GM12878 (cell line): Measurements from ENCODE around the gene SULF2. TPM values are rescaled to one million over a fixed set of nuclear protein-coding genes. Genes with fewer than 3 reads are reported as not detected.

Experiments
- E4F1 ChIP-seq: fragments of 450-650 bp; IDR thresholded peaks from 2 replicates; pipeline ENCODE4 v1.6.1; 2018; ENCODE audit warnings: borderline replicate concordance, mild to moderate bottlenecking; ENCODE audit not compliant: partially characterized antibody
- RELB ChIP-seq: fragments of 450-650 bp; IDR thresholded peaks from 2 replicates; pipeline ENCODE4 v1.6.1; 2017; ENCODE audit warnings: low read depth, mild to moderate bottlenecking, moderate library complexity
- REST ChIP-seq: IDR thresholded peaks from 2 replicates; pipeline ENCODE4 v1.6.1; 2012; ENCODE audit warnings: mild to moderate bottlenecking, low read depth, low read length
- polyA plus RNA-seq, 11 experiments: library from polyadenylated mRNA; depleted of rRNA in 4 of 11; unstranded in 6 of 11; stranded (reverse) in 5 of 11; fragments of >200 nt; fragmentation: Nextera tagmentation in 4 of 11; fragmentation: Illumina TruSeq in 1 of 11; extraction: Ambion mirVana in 4 of 11; extraction: Trizol in 1 of 11; gene quantifications; 1 replicate in 1 of 11; 2 replicates in 10 of 11; pipeline versions ENCODE4 v1.2.1 to v1.2.3, GENCODE V29; 2011 to 2016; ENCODE audit warnings: inconsistent platforms in 2 of 11, missing spikeins in 2 of 11, low read depth in 1 of 11
- total RNA-seq, 4 experiments: library from RNA; depleted of rRNA in 3 of 4; stranded (reverse); fragments of >200 nt in 3 of 4; fragmentation: Illumina TruSeq in 1 of 4; extraction: Trizol in 1 of 4; gene quantifications; 2 replicates each; pipeline versions ENCODE4 v1.2.1 to v1.2.3, GENCODE V29; 2013 to 2021
- TF ChIP-seq, protein P1 (sequence below): fragments of 450-650 bp; IDR thresholded peaks from 2 replicates; pipeline ENCODE4 v1.6.1; 2017; ENCODE audit warnings: mild to moderate bottlenecking, low read depth, inconsistent platforms; ENCODE audit not compliant: poor library complexity, severe bottlenecking
- TF ChIP-seq, protein P2 (sequence below): fragments of 450-650 bp; IDR thresholded peaks from 2 replicates; pipeline ENCODE4 v1.6.1; 2017; ENCODE audit warnings: mild to moderate bottlenecking, moderate library complexity
- TF ChIP-seq, protein P3 (sequence below): IDR thresholded peaks from 2 replicates; pipeline ENCODE4 v1.6.1; 2011; ENCODE audit warnings: borderline replicate concordance, low read depth, mild to moderate bottlenecking, moderate library complexity, low read length; ENCODE audit not compliant: insufficient read depth, poor library complexity, severe bottlenecking
- TF ChIP-seq, protein P4 (sequence below): IDR thresholded peaks from 2 replicates; pipeline ENCODE4 v1.6.1; 2011; ENCODE audit warnings: mild to moderate bottlenecking, low read depth, low read length, moderate library complexity; ENCODE audit not compliant: insufficient replicate concordance

SULF2 gene
- total and polyA plus RNA-seq, 10 of the 15 experiments (the other 5 are each of a cell fraction or from before 2014, with no cell fraction given), result 0.69 to 4.1 (median 1.6) TPM

DNA sequence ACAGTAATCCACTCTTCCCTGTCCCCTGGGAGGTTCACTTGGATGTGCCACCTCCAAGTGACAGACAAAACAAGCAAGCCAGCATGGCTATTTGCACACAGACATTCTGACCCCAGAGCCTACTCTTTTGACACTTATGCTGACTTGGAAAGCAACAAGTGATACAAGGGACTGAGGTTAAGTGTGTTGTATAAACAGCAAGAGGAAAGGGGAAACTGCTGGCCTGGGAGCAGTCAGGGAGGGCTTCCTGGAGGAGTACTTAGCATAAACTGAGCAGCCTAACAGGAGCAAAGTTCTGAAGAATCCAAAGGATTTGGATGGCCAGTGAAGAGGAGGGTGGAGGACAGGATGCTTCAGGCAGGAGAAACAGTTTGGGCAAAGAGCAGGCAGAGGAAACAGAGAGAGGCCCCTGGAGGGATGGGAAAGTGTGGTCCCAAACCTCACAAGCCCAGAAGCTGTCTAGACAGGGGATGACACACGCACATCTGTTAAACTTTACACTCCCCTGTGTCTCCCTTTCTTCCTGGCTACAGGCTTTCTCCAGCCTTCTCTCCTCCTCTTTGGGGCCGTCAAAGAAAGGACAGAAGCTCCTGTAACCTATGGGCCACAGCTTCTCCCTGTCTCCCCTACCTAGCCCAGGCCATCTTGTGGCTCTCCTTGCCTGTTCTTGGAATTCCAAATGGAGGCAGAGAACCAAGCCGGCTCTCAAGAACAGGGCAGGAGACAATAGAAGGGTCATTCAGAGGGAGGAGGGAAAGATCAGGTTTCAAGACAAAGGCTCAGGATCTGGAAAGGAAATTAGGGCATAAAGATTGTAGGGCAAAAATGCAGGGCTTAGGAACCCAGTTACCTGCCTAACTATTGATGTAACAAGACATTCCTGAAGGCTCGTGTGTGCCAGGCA is 19.3 kb downstream of the SULF2 start (continued):
- TF ChIP-seq REST (no peak), RELB (no peak), E4F1 (no peak)
- TF ChIP-seq, protein P1, sequence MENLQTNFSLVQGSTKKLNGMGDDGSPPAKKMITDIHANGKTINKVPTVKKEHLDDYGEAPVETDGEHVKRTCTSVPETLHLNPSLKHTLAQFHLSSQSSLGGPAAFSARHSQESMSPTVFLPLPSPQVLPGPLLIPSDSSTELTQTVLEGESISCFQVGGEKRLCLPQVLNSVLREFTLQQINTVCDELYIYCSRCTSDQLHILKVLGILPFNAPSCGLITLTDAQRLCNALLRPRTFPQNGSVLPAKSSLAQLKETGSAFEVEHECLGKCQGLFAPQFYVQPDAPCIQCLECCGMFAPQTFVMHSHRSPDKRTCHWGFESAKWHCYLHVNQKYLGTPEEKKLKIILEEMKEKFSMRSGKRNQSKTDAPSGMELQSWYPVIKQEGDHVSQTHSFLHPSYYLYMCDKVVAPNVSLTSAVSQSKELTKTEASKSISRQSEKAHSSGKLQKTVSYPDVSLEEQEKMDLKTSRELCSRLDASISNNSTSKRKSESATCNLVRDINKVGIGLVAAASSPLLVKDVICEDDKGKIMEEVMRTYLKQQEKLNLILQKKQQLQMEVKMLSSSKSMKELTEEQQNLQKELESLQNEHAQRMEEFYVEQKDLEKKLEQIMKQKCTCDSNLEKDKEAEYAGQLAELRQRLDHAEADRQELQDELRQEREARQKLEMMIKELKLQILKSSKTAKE, result no peak
- TF ChIP-seq, protein P2, sequence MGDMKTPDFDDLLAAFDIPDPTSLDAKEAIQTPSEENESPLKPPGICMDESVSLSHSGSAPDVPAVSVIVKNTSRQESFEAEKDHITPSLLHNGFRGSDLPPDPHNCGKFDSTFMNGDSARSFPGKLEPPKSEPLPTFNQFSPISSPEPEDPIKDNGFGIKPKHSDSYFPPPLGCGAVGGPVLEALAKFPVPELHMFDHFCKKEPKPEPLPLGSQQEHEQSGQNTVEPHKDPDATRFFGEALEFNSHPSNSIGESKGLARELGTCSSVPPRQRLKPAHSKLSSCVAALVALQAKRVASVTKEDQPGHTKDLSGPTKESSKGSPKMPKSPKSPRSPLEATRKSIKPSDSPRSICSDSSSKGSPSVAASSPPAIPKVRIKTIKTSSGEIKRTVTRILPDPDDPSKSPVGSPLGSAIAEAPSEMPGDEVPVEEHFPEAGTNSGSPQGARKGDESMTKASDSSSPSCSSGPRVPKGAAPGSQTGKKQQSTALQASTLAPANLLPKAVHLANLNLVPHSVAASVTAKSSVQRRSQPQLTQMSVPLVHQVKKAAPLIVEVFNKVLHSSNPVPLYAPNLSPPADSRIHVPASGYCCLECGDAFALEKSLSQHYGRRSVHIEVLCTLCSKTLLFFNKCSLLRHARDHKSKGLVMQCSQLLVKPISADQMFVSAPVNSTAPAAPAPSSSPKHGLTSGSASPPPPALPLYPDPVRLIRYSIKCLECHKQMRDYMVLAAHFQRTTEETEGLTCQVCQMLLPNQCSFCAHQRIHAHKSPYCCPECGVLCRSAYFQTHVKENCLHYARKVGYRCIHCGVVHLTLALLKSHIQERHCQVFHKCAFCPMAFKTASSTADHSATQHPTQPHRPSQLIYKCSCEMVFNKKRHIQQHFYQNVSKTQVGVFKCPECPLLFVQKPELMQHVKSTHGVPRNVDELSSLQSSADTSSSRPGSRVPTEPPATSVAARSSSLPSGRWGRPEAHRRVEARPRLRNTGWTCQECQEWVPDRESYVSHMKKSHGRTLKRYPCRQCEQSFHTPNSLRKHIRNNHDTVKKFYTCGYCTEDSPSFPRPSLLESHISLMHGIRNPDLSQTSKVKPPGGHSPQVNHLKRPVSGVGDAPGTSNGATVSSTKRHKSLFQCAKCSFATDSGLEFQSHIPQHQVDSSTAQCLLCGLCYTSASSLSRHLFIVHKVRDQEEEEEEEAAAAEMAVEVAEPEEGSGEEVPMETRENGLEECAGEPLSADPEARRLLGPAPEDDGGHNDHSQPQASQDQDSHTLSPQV, result no peak
- TF ChIP-seq, protein P3, sequence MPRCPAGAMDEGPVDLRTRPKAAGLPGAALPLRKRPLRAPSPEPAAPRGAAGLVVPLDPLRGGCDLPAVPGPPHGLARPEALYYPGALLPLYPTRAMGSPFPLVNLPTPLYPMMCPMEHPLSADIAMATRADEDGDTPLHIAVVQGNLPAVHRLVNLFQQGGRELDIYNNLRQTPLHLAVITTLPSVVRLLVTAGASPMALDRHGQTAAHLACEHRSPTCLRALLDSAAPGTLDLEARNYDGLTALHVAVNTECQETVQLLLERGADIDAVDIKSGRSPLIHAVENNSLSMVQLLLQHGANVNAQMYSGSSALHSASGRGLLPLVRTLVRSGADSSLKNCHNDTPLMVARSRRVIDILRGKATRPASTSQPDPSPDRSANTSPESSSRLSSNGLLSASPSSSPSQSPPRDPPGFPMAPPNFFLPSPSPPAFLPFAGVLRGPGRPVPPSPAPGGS, result no peak
- TF ChIP-seq, protein P4, sequence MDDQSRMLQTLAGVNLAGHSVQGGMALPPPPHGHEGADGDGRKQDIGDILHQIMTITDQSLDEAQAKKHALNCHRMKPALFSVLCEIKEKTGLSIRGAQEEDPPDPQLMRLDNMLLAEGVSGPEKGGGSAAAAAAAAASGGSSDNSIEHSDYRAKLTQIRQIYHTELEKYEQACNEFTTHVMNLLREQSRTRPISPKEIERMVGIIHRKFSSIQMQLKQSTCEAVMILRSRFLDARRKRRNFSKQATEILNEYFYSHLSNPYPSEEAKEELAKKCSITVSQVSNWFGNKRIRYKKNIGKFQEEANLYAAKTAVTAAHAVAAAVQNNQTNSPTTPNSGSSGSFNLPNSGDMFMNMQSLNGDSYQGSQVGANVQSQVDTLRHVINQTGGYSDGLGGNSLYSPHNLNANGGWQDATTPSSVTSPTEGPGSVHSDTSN, result no peak
- TF ChIP-seq, all 136 proteins: peak for 0
